HCT116 (cell line): ENCODE results near the gene USP2.

Experiments used
- CTCF ChIP-seq, 3 experiments: fragments of 200-600 bp in 1 of 3; sonication (generic) in 1 of 3; IDR thresholded peaks in 2 of 3; conservative IDR thresholded peaks in 1 of 3; 2 replicates each; pipeline ENCODE4 v1.5.1; 2012 to 2017; ENCODE audit warnings: low read depth in 2 of 3, low read length in 2 of 3, antibody characterized with exemption in 1 of 3, borderline replicate concordance in 1 of 3, control low read depth in 1 of 3, mild to moderate bottlenecking in 1 of 3, mixed read lengths in 1 of 3, mixed run types in 1 of 3, moderate library complexity in 1 of 3; ENCODE audit not compliant: insufficient read depth in 1 of 3
- POLR2AphosphoS5 ChIP-seq: IDR thresholded peaks from 2 replicates; pipeline ENCODE4 v1.6.1; 2011; ENCODE audit warnings: mild to moderate bottlenecking, low read depth, low read length, moderate library complexity
- ZBTB33 ChIP-seq: IDR thresholded peaks from 2 replicates; pipeline ENCODE4 v1.6.1; 2011; ENCODE audit warnings: mild to moderate bottlenecking, low read length, moderate library complexity; ENCODE audit not compliant: insufficient replicate concordance; ENCODE audit errors: extremely low read depth
- ZNF274 ChIP-seq: fragments of 200-500 bp; sonication (Bioruptor generic); IDR thresholded peaks from 2 replicates; pipeline ENCODE4 v1.6.1; 2014; ENCODE audit warnings: mild to moderate bottlenecking, low read depth, low read length, inconsistent platforms

DNA sequence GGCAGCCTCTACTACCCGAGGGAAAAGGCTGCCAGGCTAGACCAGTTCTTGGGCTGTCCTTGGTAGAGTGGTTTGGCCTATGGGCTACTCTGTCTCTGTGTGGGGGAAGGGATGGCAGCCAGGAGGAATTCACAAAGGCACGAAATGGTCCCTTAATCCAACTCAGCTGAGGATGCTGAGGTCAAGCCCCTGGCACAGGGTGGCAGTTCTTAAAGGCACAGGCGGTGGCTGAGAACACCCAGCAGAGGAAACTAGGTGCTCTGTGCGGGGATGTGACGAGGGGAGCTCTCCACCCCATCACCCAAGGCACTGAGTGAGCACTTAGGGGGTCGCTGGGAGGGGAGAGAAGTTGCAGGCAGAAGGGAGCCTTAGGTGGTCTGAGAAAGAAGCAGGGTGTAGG lies 34.9 kb downstream of the USP2 start, which contains the start of gene MFRP:
- no peak for TF ChIP-seq CTCF (IDR thresholded peaks at IDR 0.05 in 2 of 3, conservative IDR thresholded peaks at IDR 0.05 in 1 of 3; ENCODE audit: borderline replicate concordance in 1 of 3, insufficient read depth in 1 of 3, low read depth in 2 of 3, low read length in 2 of 3)
- TF ChIP-seq POLR2AphosphoS5 = no peak
- TF ChIP-seq ZNF274 = no peak
- no peak for TF ChIP-seq ZBTB33
